Ishikawa (cell line): ENCODE data around the gene TRIM44.

ENCODE experiments used
- CEBPB ChIP-seq: IDR thresholded peaks from 2 replicates; pipeline ENCODE4 v1.6.1; 2012
- CREB1 ChIP-seq: IDR thresholded peaks from 2 replicates; pipeline ENCODE4 v1.6.1; 2012; ENCODE audit warnings: low read depth
- EGR1 ChIP-seq: IDR thresholded peaks from 2 replicates; pipeline ENCODE4 v1.6.1; 2012
- EP300 ChIP-seq: IDR thresholded peaks from 2 replicates; pipeline ENCODE4 v1.6.1; 2012; ENCODE audit warnings: borderline replicate concordance
- FOXM1 ChIP-seq: IDR thresholded peaks from 2 replicates; pipeline ENCODE4 v1.6.1; 2012; ENCODE audit warnings: low read depth, borderline replicate concordance
- MAX ChIP-seq: IDR thresholded peaks from 2 replicates; pipeline ENCODE4 v1.6.1; 2012
- NFIC ChIP-seq: IDR thresholded peaks from 2 replicates; pipeline ENCODE4 v1.6.1; 2012
- RAD21 ChIP-seq: IDR thresholded peaks from 2 replicates; pipeline ENCODE4 v1.6.1; 2012; ENCODE audit warnings: low read depth
- REST ChIP-seq: IDR thresholded peaks from 2 replicates; pipeline ENCODE4 v1.6.1; 2012; ENCODE audit warnings: low read depth, mild to moderate bottlenecking
- TAF1 ChIP-seq: IDR thresholded peaks from 2 replicates; pipeline ENCODE4 v1.6.1; 2012; ENCODE audit warnings: low read depth, mild to moderate bottlenecking
- TCF12 ChIP-seq: IDR thresholded peaks from 2 replicates; pipeline ENCODE4 v1.6.1; 2012; ENCODE audit warnings: low read depth
- TEAD4 ChIP-seq: IDR thresholded peaks from 2 replicates; pipeline ENCODE4 v1.6.1; 2012
- USF1 ChIP-seq: IDR thresholded peaks from 2 replicates; pipeline ENCODE4 v1.6.1; 2012
- YY1 ChIP-seq: IDR thresholded peaks from 2 replicates; pipeline ENCODE4 v1.6.1; 2012; ENCODE audit warnings: low read depth
- ZBTB7A ChIP-seq: IDR thresholded peaks from 2 replicates; pipeline ENCODE4 v1.6.1; 2012; ENCODE audit warnings: low read depth

The TRIM44 gene

GRCh38 chr11:35619855-35620640 lies 42.5 kb upstream of the TRIM44 start:
- TF ChIP-seq CREB1: no peak
- 0 out of 2 replicates have a peak, but pooled peaks have one; percentile 14 for TF ChIP-seq TCF12
- TF ChIP-seq RAD21: peak; percentile 15; the same call in 1 of the 2 replicates
- no peak for TF ChIP-seq NFIC

GRCh38 chr11:35620795-35621194 lies 41.8 kb upstream of the TRIM44 start:
- TF ChIP-seq TAF1: no peak
- no peak for TF ChIP-seq ZBTB7A
- no peak for TF ChIP-seq REST
- TF ChIP-seq CREB1: no peak
- no peak for TF ChIP-seq TEAD4
- TF ChIP-seq MAX: no peak
- TF ChIP-seq RAD21: no peak

- TF ChIP-seq RAD21 (no peak), EGR1 (no peak), TEAD4 (no peak), FOXM1 (no peak), TCF12 (no peak), CEBPB (no peak), NFIC (no peak), USF1 (no peak), MAX (no peak), TAF1 (no peak), CREB1 (no peak)
Observed at GRCh38 chr11:35621620-35622019, 41.0 kb upstream of the TRIM44 start.

- TF ChIP-seq YY1: 0 out of 2 replicates have a peak, but pooled peaks have one; percentile 19
- no peak for TF ChIP-seq ZBTB7A
- TF ChIP-seq TAF1: no peak
- TF ChIP-seq MAX: no peak
- peak; percentile 55; the same call in 1 of the 2 replicates for TF ChIP-seq EP300
- TF ChIP-seq TEAD4: peak; percentile 90
- TF ChIP-seq TCF12: peak; percentile 53; the same call in 1 of the 2 replicates
- no peak for TF ChIP-seq USF1
- TF ChIP-seq CEBPB: no peak
Observed at GRCh38 chr11:35622070-35622469, 40.5 kb upstream of the TRIM44 start.

- TF ChIP-seq REST (no peak), USF1 (no peak), RAD21 (no peak), TAF1 (no peak), NFIC (no peak), CREB1 (no peak), ZBTB7A (no peak)
Observed at GRCh38 chr11:35623621-35624168, 38.9 kb upstream of the TRIM44 start.

- TF ChIP-seq TCF12 (no peak), RAD21 (no peak), ZBTB7A (no peak), YY1 (no peak), NFIC (no peak), TAF1 (no peak)
Observed at GRCh38 chr11:35624316-35624715, 38.3 kb upstream of the TRIM44 start.
